GM12878 (cell line): ENCODE results near the gene DNAH1. TPM values are rescaled to one million over a fixed set of nuclear protein-coding genes. Genes with fewer than 3 reads are reported as not detected.

ENCODE experiments used
- ATAC-seq: fragments of 200-7000 bp; cut with Tn5 transposase; 3 replicates; pipeline ENCODE4 v1.9.1; 2020; ENCODE audit warnings: mild to moderate bottlenecking, moderate library complexity
- BruUV-seq: library from RNA; stranded (reverse); fragments of 400-500 nt; replicated peaks from 2 replicates; lab custom pipeline; 2021; lab: Mats Ljungman, UMichigan
- CTCF ChIA-PET: fragments of 300-600 bp; sonication (Branson Sonifier 250); formaldehyde crosslinking; extraction: SDS; loops from one replicate; lab custom pipeline; 2021; ENCODE audit warnings: inconsistent platforms; lab: Yijun Ruan, JAX
- POLR2A ChIA-PET: fragments of 350-600 bp; formaldehyde crosslinking; extraction: SDS; loops from one replicate; lab custom pipeline; 2021; ENCODE audit warnings: inconsistent platforms; lab: Charles Lee
- RAD21 ChIA-PET: fragments of 300-600 bp; sonication (Branson Sonifier 250); formaldehyde crosslinking; loops from one replicate; lab custom pipeline; 2023; ENCODE audit warnings: antibody characterized with exemption; ENCODE audit not compliant: unreplicated experiment; lab: Charles Lee
- SMC1A ChIA-PET: fragments of 300-600 bp; sonication (Branson Sonifier 250); formaldehyde crosslinking; loops from one replicate; lab custom pipeline; 2023; ENCODE audit not compliant: unreplicated experiment, uncharacterized antibody; lab: Charles Lee
- DNase-seq: peaks from one replicate; pipeline ENCODE4 v3.0.0-alpha.2; 2011; ENCODE audit warnings: low read depth, low spot score
- FAIRE-seq: peaks from 3 replicates; lab custom pipeline; 2011; peaks lifted over from hg19 to GRCh38; lab: Jason Lieb, UNC
- H2AFZ ChIP-seq: 2 replicates; pipeline ENCODE4 v1.6.0; 2011; ENCODE audit warnings: low read depth, low read length, control low read depth; ENCODE audit not compliant: control insufficient read depth
- H3K27ac ChIP-seq: 2 replicates; pipeline ENCODE4 v1.5.1; 2011; ENCODE audit warnings: control low read depth; ENCODE audit not compliant: control insufficient read depth, insufficient read depth
- H3K27me3 ChIP-seq, 2 experiments: replicated peaks in 1 of 2; 2 replicates each; pipeline versions ENCODE4 v1.6.0 to v1.6.1; 2011; ENCODE audit warnings: low read length in 1 of 2; ENCODE audit not compliant: control insufficient read depth in 2 of 2, insufficient read depth in 2 of 2
- H3K36me3 ChIP-seq, 2 experiments: 2 replicates each; pipeline ENCODE4 v1.5.1; 2011; ENCODE audit warnings: low read length in 1 of 2; ENCODE audit not compliant: control insufficient read depth in 2 of 2, insufficient read depth in 2 of 2
- H3K4me1 ChIP-seq: 2 replicates; pipeline ENCODE4 v1.6.1; 2011; ENCODE audit warnings: mild to moderate bottlenecking, low read length, moderate library complexity, mixed read lengths; ENCODE audit not compliant: control insufficient read depth, insufficient read depth
- H3K4me2 ChIP-seq: 2 replicates; pipeline ENCODE4 v1.6.0; 2011; ENCODE audit warnings: control low read depth; ENCODE audit not compliant: control insufficient read depth, insufficient read depth
- H3K4me3 ChIP-seq: fragments of 200-600 bp; sonication (generic); 2 replicates; pipeline ENCODE4 v1.5.1; 2016
- H3K79me2 ChIP-seq: 2 replicates; pipeline ENCODE4 v1.6.0; 2011; ENCODE audit warnings: low read length; ENCODE audit not compliant: control insufficient read depth, insufficient read depth
- H3K9ac ChIP-seq: 2 replicates; pipeline ENCODE4 v1.8.0; 2011; ENCODE audit warnings: low read length, control low read depth, mixed read lengths; ENCODE audit not compliant: control insufficient read depth, insufficient read depth
- H3K9me3 ChIP-seq: replicated peaks from 3 replicates; pipeline ENCODE4 v1.5.1; 2011; ENCODE audit warnings: mild to moderate bottlenecking, low read length; ENCODE audit not compliant: control insufficient read depth, insufficient read depth
- H4K20me1 ChIP-seq: 2 replicates; pipeline ENCODE4 v1.6.0; 2011; ENCODE audit not compliant: control insufficient read depth, insufficient read depth
- DPF2 ChIP-seq: fragments of 450-650 bp; IDR thresholded peaks from 2 replicates; pipeline ENCODE4 v1.6.1; 2017; ENCODE audit warnings: mild to moderate bottlenecking
- HDAC2 ChIP-seq: fragments of 200-600 bp; sonication (generic); IDR thresholded peaks from 2 replicates; pipeline ENCODE4 v1.6.1; 2017
- IRF3 ChIP-seq: fragments of 450-650 bp; IDR thresholded peaks from 2 replicates; pipeline ENCODE4 v1.6.1; 2014; ENCODE audit warnings: mild to moderate bottlenecking
- LARP7 ChIP-seq: fragments of 450-650 bp; IDR thresholded peaks from 2 replicates; pipeline ENCODE4 v1.6.1; 2017; ENCODE audit warnings: mild to moderate bottlenecking
- SIX5 ChIP-seq: IDR thresholded peaks from 2 replicates; pipeline ENCODE4 v1.6.1; 2011; ENCODE audit warnings: mild to moderate bottlenecking, low read depth, low read length, moderate library complexity; ENCODE audit not compliant: severe bottlenecking
- SREBF1 ChIP-seq: IDR thresholded peaks from 2 replicates; pipeline ENCODE4 v1.6.1; 2012; ENCODE audit warnings: mild to moderate bottlenecking, low read length
- STAT1 ChIP-seq: fragments of 450-650 bp; conservative IDR thresholded peaks from 2 replicates; pipeline ENCODE4 v1.6.1; 2014; ENCODE audit warnings: antibody characterized with exemption, mild to moderate bottlenecking
- TCF7 ChIP-seq: IDR thresholded peaks from 2 replicates; pipeline ENCODE4 v1.6.1; 2014; ENCODE audit warnings: antibody characterized with exemption, borderline replicate concordance
- ZBED1 ChIP-seq: IDR thresholded peaks from 2 replicates; pipeline ENCODE4 v1.6.1; 2016; ENCODE audit warnings: borderline replicate concordance
- ZBTB33 ChIP-seq: fragments of 450-650 bp; IDR thresholded peaks from 2 replicates; pipeline ENCODE4 v1.6.1; 2017; ENCODE audit warnings: mild to moderate bottlenecking
- WGBS: methylation state at CpG from one replicate; pipeline ENCODE4 v1.1.6; 2016; ENCODE audit warnings: low lambda C conversion rate; ENCODE audit not compliant: insufficient replicate concordance, insufficient coverage; ENCODE audit errors: missing lambda C conversion rate; 5-methylcytosine and 5-hydroxymethylcytosine counted together
- in situ Hi-C: fragments of 300-500 bp; cut with MboI; formaldehyde crosslinking; loops from 9 replicates; pipeline ENCODE4 v1.14.3; 2018; ENCODE audit warnings: mixed read lengths
- intact Hi-C: fragments of 100-400 bp; cut with micrococcal nuclease; formaldehyde crosslinking; loops from one replicate; pipeline ENCODE4 v1.14.2; 2022; ENCODE audit not compliant: unreplicated experiment
- polyA plus RNA-seq, 11 experiments: library from polyadenylated mRNA; depleted of rRNA in 4 of 11; unstranded in 6 of 11; stranded (reverse) in 5 of 11; fragments of >200 nt; fragmentation: Nextera tagmentation in 4 of 11; fragmentation: Illumina TruSeq in 1 of 11; extraction: Ambion mirVana in 4 of 11; extraction: Trizol in 1 of 11; gene quantifications; 1 replicate in 1 of 11; 2 replicates in 10 of 11; pipeline versions ENCODE4 v1.2.1 to v1.2.3, GENCODE V29; 2011 to 2016; ENCODE audit warnings: inconsistent platforms in 2 of 11, missing spikeins in 2 of 11, low read depth in 1 of 11
- total RNA-seq, 4 experiments: library from RNA; depleted of rRNA in 3 of 4; stranded (reverse); fragments of >200 nt in 3 of 4; fragmentation: Illumina TruSeq in 1 of 4; extraction: Trizol in 1 of 4; gene quantifications; 2 replicates each; pipeline versions ENCODE4 v1.2.1 to v1.2.3, GENCODE V29; 2013 to 2021
- TF ChIP-seq, protein P1 (sequence below): fragments of 450-650 bp; IDR thresholded peaks from 2 replicates; pipeline ENCODE4 v1.6.1; 2016; ENCODE audit warnings: mild to moderate bottlenecking
- TF ChIP-seq, protein P2 (sequence below): IDR thresholded peaks from 2 replicates; pipeline ENCODE4 v1.6.1; 2011; ENCODE audit warnings: borderline replicate concordance, low read depth, mild to moderate bottlenecking, moderate library complexity, low read length; ENCODE audit not compliant: insufficient read depth, poor library complexity, severe bottlenecking

The DNAH1 gene
- total and polyA plus RNA-seq, 10 of the 15 experiments (the other 5 are each of a cell fraction or from before 2014, with no cell fraction given), result 0.31 to 5.8 (median 2.7) TPM

DNA sequence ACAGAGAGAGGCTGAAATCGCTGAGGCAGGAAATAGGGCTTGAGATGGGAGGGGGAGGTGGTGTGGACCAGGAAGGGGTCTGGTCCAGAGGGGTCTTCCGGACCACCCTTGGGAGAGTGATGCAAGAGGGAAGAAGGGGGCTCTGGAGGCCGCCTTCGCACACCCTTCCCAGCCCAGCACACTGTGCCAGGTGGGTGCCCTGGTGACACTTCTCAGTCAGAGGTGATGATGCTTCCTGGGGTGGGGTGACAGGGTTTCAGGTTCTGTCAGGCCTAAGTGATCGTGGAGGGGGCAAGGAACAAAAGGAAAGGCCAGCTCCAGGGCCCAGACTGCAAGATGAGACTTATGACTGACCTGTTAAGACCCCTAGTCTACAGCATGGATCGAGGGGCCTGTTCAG, 116.1 kb downstream of the DNAH1 start:
- no peaks in the 10 kb centered on the region for H3K27me3 ChIP-seq
- no peaks in the 10 kb centered on the region for H3K9me3 ChIP-seq
- ChIA-PET RAD21 (interaction anchor here (0.6 kb wide), 1 partner anchor 14 kb away, joined by 3 read pairs; no protein-coding TSS in a partner anchor), POLR2A (interaction anchor here (0.6 to 1.1 kb wide), 2 partner anchors 27 to 131 kb away, joined by 3 read pairs; no protein-coding TSS in a partner anchor), SMC1A (interaction anchor here (0.6 to 1.7 kb wide), 3 partner anchors 7 to 20 kb away, joined by 3 to 4 read pairs (median 4); no protein-coding TSS in a partner anchor), CTCF (interaction anchor here (0.7 to 8.8 kb wide), 4 partner anchors 13 to 45 kb away, joined by 3 to 147 read pairs (median 10); partner anchors contain the start of gene SEMA3G)
- no peak for TF ChIP-seq SREBF1
- TF ChIP-seq SIX5, result no peak
- no peak overlapping the region for H3K4me3 ChIP-seq
- H2AFZ ChIP-seq, result no peak overlapping the region
- in situ Hi-C loops (no loop called here), intact Hi-C loops (no loop called here)
- no peaks in the 10 kb centered on the region for H4K20me1 ChIP-seq
- no peaks in the 10 kb centered on the region for H3K4me1 ChIP-seq
- H3K27ac ChIP-seq, result no peak overlapping the region
- H3K36me3 ChIP-seq, result no peaks in the 10 kb centered on the region
- no peak overlapping the region for H3K9ac ChIP-seq
- no peak overlapping the region for H3K4me2 ChIP-seq
- BruUV-seq, result no TSS peak
- FAIRE-seq (no peak), DNase-seq (no peak), ATAC-seq (no peak)
- whole genome bisulfite sequencing, result 42% methylated on average over 5 of the region's 6 CpGs
- H3K79me2 ChIP-seq, result no peaks in the 10 kb centered on the region

- no peaks in the 10 kb centered on the region for H3K9me3 ChIP-seq
- in situ Hi-C loops (no loop called here), intact Hi-C loops (no loop called here)
- H4K20me1 ChIP-seq, result no peaks in the 10 kb centered on the region
- no peak for DNase-seq
- no peak overlapping the region for H3K9ac ChIP-seq
- ChIA-PET CTCF (interaction anchor here (1.0 to 8.8 kb wide), 4 partner anchors 14 to 93 kb away, joined by 3 to 147 read pairs (median 26); partner anchors contain the start of gene SEMA3G), SMC1A (interaction anchor here (0.6 to 1.1 kb wide), 2 partner anchors 8 to 15 kb away, joined by 3 to 4 read pairs; no protein-coding TSS in a partner anchor), RAD21 (no interaction called here), POLR2A (interaction anchor here (1.1 kb wide), 1 partner anchor 26 kb away, joined by 3 read pairs; no protein-coding TSS in a partner anchor)
- H3K27me3 ChIP-seq, result no peaks in the 10 kb centered on the region
- BruUV-seq, result no TSS peak
- ATAC-seq, result no peak
- no peaks in the 10 kb centered on the region for H3K79me2 ChIP-seq
- no peak for FAIRE-seq
- H3K4me2 ChIP-seq, result no peak overlapping the region
- H3K27ac ChIP-seq, result no peak overlapping the region
- H2AFZ ChIP-seq, result no peak overlapping the region
- no peaks in the 10 kb centered on the region for H3K4me1 ChIP-seq
- no peaks in the 10 kb centered on the region for H3K36me3 ChIP-seq
- H3K4me3 ChIP-seq, result no peak overlapping the region
- WGBS, result 11% methylated on average over 4 of the region's 4 CpGs
- TF ChIP-seq, protein P1, sequence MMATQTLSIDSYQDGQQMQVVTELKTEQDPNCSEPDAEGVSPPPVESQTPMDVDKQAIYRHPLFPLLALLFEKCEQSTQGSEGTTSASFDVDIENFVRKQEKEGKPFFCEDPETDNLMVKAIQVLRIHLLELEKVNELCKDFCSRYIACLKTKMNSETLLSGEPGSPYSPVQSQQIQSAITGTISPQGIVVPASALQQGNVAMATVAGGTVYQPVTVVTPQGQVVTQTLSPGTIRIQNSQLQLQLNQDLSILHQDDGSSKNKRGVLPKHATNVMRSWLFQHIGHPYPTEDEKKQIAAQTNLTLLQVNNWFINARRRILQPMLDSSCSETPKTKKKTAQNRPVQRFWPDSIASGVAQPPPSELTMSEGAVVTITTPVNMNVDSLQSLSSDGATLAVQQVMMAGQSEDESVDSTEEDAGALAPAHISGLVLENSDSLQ, result no peak
- no peak for TF ChIP-seq ZBTB33
- TF ChIP-seq, protein P2, sequence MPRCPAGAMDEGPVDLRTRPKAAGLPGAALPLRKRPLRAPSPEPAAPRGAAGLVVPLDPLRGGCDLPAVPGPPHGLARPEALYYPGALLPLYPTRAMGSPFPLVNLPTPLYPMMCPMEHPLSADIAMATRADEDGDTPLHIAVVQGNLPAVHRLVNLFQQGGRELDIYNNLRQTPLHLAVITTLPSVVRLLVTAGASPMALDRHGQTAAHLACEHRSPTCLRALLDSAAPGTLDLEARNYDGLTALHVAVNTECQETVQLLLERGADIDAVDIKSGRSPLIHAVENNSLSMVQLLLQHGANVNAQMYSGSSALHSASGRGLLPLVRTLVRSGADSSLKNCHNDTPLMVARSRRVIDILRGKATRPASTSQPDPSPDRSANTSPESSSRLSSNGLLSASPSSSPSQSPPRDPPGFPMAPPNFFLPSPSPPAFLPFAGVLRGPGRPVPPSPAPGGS, result no peak
- TF ChIP-seq TCF7, result no peak
- TF ChIP-seq IRF3, result no peak
- no peak for TF ChIP-seq HDAC2
- no peak for TF ChIP-seq DPF2
- TF ChIP-seq LARP7, result no peak
- no peak for TF ChIP-seq ZBED1
- TF ChIP-seq STAT1, result no peak
Measured at GRCh38 chr3:52432691-52433141, 116.6 kb downstream of the DNAH1 start.
